GM21528 (cell line): ENCODE data around the gene ABCB4.
A peak's percentile ranks its signal among the peaks of the same experiment; 100 is the strongest.
"Not testable (repeated sequence)": the region's sequence is repeated elsewhere in the genome, so short reads cannot be mapped to it uniquely, and the experiment has no call there.

Experiments used
- ATAC-seq: cut with Tn5 transposase; IDR thresholded peaks from one replicate; pipeline ENCODE4 v1.9.1; 2021; ENCODE audit warnings: mild to moderate bottlenecking, moderate library complexity; ENCODE audit not compliant: unreplicated experiment, low FRiP score

Gene ABCB4

DNA sequence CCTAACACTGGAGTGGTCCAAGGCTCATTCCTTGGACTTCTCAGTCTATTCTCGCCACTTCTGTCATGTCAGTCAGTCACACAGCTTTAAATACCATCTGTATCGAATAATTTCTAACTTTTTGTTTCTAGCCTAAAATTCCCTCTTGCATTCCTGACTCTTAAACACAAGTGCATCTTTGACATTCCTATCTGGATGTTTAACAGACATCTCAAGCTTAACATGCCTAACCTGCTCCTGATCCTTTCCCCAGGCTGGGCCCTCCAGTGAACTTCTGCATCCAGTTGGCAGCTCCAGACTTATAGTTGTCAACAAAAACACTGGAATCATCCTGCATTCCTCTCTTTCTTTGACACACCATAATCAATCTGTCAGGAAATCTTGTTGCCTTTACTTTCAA is 4.5 kb upstream of the ABCB4 start:
- no peak for ATAC-seq

- no peak for ATAC-seq
Observed at GRCh38 chr7:87476179-87476557, 688 bp upstream of the ABCB4 start.

- ATAC-seq = peak; percentile 80
Observed at GRCh38 chr7:87474533-87475358, 734 bp downstream of the ABCB4 start.

DNA sequence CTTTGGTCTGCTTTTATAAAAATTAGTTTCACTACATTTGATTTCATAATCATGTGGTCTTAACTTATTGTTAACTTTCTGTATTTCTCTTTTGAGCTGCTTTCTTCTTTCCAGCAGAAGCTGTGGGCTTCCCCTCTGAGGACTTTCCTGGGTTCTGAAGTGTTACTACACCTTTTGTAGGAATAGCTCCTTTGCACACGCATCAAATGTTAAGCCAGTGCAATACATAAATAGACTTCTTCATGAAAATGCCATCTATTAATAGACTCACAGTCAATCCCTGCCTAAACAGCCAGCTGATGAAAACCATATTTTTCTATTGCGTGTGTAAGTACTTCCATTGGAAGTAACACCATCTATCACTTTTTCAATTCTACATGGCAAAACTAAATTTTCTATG is 1.5 kb downstream of the ABCB4 start:
- peak; percentile 3 for ATAC-seq

- ATAC-seq = no peak
Observed at GRCh38 chr7:87473192-87473591, 2.3 kb downstream of the ABCB4 start.

GRCh38 chr7:87471473-87471872 is 4.0 kb downstream of the ABCB4 start:
- ATAC-seq = no peak

DNA sequence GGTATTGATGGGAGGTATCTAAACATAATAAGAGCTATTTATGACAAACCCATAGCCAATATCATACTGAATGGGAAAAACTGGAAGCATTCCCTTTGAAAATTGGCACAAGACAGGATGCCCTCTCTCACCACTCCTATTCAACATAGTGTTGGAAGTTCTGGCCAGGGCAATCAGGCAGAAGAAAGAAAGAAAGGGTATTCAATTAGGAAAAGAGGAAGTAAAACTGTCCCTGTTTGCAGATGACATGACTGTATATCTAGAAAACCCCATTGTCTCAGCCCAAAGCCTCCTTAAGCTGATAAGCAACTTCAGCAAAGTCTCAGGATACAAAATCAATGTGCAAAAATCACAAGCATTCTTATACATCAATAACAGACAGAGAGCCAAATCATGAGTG is 6.3 kb downstream of the ABCB4 start:
- ATAC-seq = not testable (repeated sequence)

GRCh38 chr7:87465534-87465880 is 10.0 kb downstream of the ABCB4 start:
- ATAC-seq = not testable (repeated sequence)

- not testable (repeated sequence) for ATAC-seq
Observed at GRCh38 chr7:87464830-87465533, 10.5 kb downstream of the ABCB4 start.

GRCh38 chr7:87463982-87464381 is 11.5 kb downstream of the ABCB4 start:
- no peak for ATAC-seq

GRCh38 chr7:87460444-87460843 is 15.0 kb downstream of the ABCB4 start:
- ATAC-seq = not testable (repeated sequence)

DNA sequence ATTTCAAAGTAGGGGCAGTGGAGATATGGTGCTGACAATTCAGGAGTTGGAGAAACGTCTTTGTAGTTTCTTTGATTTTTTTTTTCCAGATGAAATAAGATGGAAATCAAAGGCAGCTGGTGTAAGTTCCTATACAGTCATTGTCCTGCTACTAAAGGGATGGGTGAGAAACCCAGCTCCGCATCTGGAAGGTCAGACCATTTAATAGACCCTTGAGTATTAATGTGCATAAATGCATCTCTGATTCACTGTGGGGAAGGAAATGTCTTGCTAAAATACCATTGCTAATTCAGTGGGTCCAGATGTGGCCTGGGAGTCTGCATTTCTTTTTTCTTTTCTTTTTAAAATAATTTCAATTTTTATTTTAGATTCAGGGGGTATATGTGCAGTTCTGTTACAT is 15.5 kb downstream of the ABCB4 start:
- ATAC-seq = no peak

GRCh38 chr7:87458148-87458547 is 17.3 kb downstream of the ABCB4 start:
- no peak for ATAC-seq

GRCh38 chr7:87456247-87456646 is 19.2 kb downstream of the ABCB4 start:
- no peak for ATAC-seq

- ATAC-seq = no peak
Observed at GRCh38 chr7:87452279-87452678, 23.2 kb downstream of the ABCB4 start.

GRCh38 chr7:87451187-87451586 is 24.3 kb downstream of the ABCB4 start:
- no peak for ATAC-seq

DNA sequence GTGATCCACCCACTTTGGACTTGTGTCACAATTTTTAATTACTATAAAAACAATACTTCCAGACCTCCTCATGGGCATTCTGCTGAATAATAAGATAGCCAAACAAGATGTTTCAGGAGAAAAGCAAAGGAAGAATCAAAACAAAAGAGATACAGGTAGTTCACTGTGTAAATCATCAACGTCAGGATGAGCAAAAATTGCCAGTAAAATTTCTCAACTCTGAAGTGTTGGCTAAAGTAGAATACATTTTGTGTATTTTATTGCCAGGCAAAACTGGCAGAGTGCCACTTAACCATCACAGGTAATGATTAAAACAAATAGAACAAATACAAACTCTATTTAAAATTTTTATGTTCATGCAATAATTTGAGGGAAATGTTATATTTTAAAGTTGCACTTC is 24.8 kb downstream of the ABCB4 start:
- ATAC-seq = no peak

GRCh38 chr7:87448388-87448787 is 27.1 kb downstream of the ABCB4 start:
- no peak for ATAC-seq

DNA sequence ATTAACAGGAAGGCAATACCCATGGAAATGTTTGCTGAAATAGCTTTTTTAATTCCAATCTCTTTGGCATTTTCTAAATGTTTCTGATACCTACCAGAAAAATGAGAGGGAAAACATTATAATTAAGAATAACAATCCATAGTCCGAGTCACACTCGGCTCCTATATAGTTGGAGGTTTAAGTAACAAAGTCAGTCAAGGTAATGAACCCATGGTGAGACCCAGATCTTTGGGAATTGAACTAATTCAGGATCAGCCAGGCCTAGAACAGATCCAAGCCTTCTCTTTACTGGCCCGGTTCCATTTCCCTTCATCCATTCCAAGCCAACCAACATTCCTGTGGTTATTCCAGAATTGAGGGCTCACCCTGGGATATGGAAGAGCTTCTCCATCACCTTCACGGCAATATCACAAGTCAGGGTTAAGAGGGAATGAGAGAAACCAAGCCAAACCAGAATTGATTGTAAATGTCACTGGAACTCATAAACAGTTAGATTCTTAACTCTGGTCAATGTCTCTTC is 28.3 kb downstream of the ABCB4 start:
- ATAC-seq = no peak

DNA sequence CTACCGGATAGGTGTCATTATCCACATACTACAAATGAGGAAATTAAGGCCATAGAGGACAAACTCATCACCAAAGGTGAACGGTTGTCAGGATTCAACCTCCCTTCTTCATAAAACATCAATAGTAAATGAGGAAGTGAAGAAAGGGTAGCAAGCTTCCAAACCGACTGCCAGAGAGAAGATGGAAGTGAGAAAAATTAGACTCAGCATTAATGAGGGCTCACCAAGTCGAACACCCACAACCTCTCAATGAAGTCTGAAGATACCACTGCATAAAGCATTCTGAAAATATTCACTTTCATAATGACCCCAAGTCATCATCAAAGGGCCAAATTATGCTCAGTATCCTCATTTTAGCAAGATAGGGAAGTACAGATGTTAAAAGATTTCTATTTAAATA is 29.6 kb downstream of the ABCB4 start:
- peak; percentile 90 for ATAC-seq

GRCh38 chr7:87435546-87435945 is 39.9 kb downstream of the ABCB4 start:
- ATAC-seq = no peak

DNA sequence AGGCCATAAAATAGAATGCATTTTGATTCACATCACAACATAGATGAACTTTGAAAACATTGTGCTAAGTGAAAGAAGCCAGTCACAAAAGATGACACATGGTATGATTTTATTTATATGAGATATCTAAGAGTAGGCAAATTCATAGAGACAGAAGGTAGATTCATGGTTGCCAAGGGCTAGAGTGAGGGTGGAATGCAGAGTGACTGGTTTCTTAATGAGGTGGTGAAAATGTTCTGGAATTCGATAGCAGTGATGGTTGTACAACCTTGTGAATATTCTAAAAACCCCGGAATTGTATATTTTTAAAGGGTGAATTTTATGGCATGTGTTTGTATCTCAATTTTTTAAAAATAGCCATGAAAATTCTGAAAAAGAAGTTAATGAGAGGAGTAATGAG is 42.9 kb downstream of the ABCB4 start:
- ATAC-seq = no peak
